Fibroblast of pulmonary artery (primary cell): Measurements from ENCODE around the gene CIBAR2.

ENCODE experiments used
- DNase-seq: peaks from one replicate; pipeline ENCODE4 v3.0.0-alpha.2; 2010; ENCODE audit warnings: low read depth
- H3K4me3 ChIP-seq: replicated peaks from 2 replicates; pipeline ENCODE4 v1.5.1; 2011; ENCODE audit warnings: low read depth, mild to moderate bottlenecking, control low read depth, low read length, moderate library complexity
- TF ChIP-seq, protein P1 (sequence below): IDR thresholded peaks from 2 replicates; pipeline ENCODE4 v1.5.1; 2011; ENCODE audit warnings: mild to moderate bottlenecking, control low read depth, low read length, inconsistent platforms; ENCODE audit errors: missing control alignments

The CIBAR2 gene

DNA sequence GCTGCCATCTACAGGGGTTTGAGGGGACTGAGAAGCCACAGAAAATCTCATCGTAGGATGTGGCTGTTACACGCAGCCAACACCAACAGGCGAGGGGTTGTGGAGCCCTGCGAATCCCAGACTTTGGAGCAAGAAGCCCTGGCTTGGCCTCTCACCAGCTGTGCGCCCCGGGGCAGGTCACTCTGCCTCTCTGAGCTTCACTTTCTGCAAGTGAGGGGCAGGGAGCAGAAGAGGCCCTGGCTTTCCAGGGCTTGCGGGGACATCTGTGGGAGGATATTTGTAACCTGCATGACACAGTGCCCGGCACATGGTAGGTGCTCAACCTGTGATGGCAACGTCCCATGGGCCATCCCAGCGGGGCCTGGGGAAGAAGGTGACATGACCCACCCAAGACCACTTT is 32.9 kb upstream of the CIBAR2 start:
- no peak for DNase-seq
- TF ChIP-seq, protein P1, sequence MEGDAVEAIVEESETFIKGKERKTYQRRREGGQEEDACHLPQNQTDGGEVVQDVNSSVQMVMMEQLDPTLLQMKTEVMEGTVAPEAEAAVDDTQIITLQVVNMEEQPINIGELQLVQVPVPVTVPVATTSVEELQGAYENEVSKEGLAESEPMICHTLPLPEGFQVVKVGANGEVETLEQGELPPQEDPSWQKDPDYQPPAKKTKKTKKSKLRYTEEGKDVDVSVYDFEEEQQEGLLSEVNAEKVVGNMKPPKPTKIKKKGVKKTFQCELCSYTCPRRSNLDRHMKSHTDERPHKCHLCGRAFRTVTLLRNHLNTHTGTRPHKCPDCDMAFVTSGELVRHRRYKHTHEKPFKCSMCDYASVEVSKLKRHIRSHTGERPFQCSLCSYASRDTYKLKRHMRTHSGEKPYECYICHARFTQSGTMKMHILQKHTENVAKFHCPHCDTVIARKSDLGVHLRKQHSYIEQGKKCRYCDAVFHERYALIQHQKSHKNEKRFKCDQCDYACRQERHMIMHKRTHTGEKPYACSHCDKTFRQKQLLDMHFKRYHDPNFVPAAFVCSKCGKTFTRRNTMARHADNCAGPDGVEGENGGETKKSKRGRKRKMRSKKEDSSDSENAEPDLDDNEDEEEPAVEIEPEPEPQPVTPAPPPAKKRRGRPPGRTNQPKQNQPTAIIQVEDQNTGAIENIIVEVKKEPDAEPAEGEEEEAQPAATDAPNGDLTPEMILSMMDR = no peak
- H3K4me3 ChIP-seq = no peak overlapping the region

- H3K4me3 ChIP-seq = no peak overlapping the region
- no peak for DNase-seq
- TF ChIP-seq, protein P1 = no peak
These were observed 32.0 kb upstream of the CIBAR2 start for GRCh38 chr16:85144026-85144915.

GRCh38 chr16:85142771-85143211 is 30.5 kb upstream of the CIBAR2 start:
- no peak for DNase-seq
- TF ChIP-seq, protein P1 = no peak
- H3K4me3 ChIP-seq = no peak overlapping the region

DNA sequence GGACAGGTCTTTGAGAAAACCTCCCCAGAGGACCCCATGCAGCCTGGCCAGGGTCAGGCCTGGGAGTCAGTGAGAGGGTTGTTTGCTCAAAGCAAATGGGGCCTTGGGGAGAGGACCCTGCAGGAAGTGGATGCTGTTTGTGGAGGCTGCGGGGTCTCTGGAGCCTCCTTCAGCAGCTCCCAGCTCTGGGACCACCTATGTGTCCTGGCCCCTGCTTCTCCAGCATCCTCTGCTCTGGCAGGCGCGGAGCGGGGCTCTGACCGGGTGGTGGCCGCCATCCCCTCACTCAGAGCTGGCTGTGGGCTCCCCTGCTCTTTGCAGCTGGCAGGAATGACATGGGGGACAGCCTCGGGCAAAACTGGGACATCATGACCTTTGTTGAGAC is 29.8 kb upstream of the CIBAR2 start:
- DNase-seq = no peak
- TF ChIP-seq, protein P1 = no peak
- no peak overlapping the region for H3K4me3 ChIP-seq

- TF ChIP-seq, protein P1 = no peak
- DNase-seq = no peak
- no peak overlapping the region for H3K4me3 ChIP-seq
These were observed 29.3 kb upstream of the CIBAR2 start for GRCh38 chr16:85141491-85142128.

- no peak for DNase-seq
- TF ChIP-seq, protein P1 = no peak
- no peak overlapping the region for H3K4me3 ChIP-seq
These were observed 28.3 kb upstream of the CIBAR2 start for GRCh38 chr16:85140455-85141012.
